ENCODE measurements around the gene RILPL1.
"Not testable (repeated sequence)": the region's sequence is repeated elsewhere in the genome, so short reads cannot be mapped to it uniquely, and the experiment has no call there.

Gene RILPL1, protein sequence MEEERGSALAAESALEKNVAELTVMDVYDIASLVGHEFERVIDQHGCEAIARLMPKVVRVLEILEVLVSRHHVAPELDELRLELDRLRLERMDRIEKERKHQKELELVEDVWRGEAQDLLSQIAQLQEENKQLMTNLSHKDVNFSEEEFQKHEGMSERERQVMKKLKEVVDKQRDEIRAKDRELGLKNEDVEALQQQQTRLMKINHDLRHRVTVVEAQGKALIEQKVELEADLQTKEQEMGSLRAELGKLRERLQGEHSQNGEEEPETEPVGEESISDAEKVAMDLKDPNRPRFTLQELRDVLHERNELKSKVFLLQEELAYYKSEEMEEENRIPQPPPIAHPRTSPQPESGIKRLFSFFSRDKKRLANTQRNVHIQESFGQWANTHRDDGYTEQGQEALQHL

DNA sequence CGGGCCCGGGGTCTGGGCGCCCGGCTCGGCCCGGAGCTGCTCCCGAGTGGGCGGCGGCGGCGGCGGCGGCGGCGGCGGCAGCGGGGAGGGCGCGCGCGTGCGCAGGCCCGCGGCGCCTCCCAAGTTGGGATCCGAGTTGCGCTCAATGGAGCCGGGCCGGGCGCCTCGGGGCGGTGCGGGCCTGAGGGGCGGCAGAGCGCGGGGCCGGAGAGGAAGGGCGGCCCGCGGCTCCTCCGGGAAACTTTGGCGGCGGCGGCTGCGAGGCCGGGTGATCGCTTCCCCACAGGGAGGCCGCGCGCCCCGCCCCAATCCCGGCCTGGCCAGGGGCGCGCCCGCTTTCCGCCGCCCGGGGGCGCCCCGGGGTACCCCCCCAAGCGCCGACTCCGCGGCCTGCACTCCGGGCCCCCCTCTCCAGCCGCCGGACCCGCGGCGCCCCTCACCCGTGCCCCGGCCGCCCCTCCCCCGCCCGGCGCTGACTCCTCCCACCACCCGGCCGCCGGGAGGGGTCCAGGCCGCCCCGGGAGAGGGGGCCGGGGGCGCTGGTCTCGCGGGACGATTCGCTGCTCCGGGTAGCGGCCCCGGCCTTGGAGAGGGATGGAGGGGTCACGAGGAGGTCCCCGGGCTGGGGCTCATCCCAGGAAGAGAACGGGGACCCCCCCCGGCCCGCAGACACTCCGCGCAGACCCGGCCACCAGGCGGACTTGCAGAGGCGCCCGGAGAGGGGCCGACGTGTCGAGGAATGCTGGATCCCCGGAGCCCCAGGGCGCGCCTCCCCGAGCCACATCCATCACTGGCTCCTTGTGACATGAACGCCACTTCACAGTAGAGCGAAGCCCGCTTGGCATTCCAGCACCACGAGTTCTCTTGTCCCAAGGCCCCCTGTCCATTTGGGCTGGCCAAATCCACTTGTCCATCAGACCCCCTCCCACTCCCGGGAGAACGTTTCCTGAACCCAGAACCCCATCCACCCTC is at the start of gene RILPL1:
TSS of gene RILPL1 (minus strand) at position 48 of the 972 bp plus-strand sequence. CDS start 237 bp downstream, outside the sequence.
- peak in 3 of 4 experiments; percentile 17 to 46 (median 25) for DNase-seq

DNA sequence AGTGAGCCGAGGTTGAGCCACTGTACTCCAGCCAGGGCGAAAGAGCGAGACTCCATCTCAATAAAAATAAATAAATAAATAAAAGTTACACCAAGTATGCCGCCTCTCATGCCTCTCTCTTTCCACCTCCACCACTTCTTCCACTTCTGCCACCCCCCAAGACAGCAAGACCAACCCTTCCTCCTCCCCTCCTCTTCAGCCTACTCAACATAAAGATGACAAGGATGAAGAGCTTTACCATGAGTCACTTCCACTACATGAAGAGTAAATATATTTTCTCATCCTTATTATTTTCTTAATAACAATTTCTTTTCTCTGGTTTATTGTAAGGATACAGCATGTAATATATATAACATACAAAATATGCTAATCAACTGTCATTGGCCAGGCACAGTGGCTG is 47.3 kb upstream of the RILPL1 start:
- no peak for DNase-seq

DNA sequence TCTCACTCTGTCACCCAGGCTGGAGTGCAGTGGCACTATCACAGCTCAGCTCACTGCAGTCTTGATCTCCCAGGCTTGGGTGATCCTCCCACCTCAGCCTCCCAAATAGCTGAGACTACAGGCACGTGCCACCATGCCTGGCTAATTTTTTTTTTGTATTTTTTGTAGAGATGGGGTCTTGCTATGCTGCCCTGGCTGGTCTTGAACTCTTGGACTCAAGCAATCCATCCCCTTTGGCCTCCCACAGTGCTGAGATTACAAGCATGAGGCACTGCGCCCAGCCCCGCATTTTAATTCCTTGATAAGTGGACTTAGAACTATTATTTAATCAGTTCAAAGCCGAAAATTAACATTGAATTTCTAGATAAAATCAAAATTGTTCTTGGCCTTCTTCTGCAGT is 45.3 kb upstream of the RILPL1 start:
- DNase-seq = not testable (repeated sequence)

DNA sequence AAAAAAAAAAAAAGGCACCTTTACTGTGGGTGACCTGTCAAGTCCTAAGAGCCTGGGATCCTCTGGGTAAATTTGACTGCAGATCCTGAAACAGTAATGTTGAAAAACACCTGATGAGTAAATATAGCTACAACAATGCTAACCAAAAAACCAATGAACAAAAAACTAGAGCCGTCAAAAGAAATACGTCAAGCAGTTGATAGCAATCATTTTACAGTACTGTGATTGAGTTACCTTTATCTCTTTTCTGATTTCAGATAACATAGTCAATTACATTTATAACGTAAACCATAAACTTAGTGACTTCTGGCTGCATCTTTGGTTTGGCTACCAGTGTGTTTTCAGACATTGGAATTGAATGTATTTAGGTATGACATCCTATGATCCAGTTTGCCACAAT is 44.7 kb upstream of the RILPL1 start:
- DNase-seq = no peak

DNA sequence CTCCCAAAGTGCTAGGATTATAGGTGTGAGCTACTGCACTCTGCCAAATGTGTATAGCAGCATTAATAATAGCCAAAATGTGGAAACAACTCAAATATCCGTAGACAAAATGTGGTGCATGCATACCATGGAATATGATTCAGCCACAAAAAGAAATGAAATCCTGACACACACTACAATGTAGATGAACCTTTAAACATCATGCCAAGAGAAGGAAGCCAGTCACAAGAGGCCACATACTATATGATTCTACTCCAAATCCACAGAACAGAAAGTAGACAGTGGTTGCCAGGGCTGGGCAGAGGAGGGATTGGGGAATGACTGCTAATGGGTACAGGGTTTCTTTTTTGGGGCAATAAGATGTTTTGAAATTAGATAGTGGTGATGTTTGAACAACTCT is 43.1 kb upstream of the RILPL1 start:
- DNase-seq = no peak

DNA sequence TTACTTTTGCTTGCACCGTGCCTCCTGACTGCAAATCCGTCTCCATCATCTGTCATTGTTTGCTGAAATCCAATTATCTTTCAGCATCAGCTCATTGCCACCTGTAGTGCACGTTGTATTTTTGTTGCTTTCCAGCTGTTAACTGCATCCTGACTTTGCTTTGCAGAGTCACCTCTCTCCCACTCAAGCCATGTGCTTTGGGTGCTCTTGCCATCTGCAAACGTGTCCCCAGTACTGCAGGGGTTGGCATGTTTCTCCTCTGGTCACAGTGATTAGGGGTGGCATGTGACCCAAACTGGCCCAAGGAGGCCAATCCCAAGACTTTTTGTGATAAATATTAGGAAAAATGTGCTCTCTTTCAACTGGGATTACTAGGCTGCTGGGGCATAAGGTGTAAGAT is 40.4 kb upstream of the RILPL1 start:
- DNase-seq = no peak

DNA sequence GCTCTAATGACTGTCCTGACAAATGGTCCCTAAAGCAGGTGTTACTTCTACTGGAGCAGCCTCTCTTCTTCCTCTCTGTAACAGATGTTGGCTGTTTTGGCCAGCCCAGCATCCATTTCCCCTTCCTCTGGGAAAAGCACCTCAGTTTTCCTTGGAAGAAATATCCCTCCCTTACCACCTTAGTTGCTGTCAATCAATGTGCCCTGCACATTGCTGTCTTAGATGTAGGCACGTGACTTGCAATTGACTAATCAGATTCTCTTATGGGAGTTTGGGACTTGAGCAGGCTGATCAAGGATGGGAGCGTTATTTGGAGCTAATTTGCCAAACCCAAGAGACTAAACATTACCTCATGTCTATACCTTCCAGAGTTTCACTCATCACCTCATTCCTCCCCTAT is 38.9 kb upstream of the RILPL1 start:
- no peak for DNase-seq

DNA sequence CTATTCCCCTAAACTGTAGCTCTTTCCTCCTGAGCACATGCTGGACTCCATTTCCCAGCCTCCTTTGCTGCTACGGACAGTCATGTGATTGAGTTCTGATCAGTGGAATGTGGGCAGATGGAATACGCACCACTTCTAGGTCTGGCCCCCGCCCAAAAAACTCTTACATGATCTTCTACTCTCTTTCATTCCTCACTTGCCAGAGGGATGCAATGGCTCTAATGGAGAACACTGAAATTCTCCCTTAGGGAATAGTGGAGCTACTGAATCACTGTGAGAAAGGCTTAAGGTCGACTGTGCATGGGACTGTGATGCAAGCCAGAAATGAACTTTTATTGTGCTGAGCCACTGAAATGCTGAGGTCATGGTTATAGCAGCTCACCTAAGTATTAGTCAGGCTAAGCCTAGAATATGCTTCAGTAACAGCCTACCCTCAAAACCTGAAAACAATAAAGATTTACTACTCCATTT is 37.9 kb upstream of the RILPL1 start:
- DNase-seq = no peak

DNA sequence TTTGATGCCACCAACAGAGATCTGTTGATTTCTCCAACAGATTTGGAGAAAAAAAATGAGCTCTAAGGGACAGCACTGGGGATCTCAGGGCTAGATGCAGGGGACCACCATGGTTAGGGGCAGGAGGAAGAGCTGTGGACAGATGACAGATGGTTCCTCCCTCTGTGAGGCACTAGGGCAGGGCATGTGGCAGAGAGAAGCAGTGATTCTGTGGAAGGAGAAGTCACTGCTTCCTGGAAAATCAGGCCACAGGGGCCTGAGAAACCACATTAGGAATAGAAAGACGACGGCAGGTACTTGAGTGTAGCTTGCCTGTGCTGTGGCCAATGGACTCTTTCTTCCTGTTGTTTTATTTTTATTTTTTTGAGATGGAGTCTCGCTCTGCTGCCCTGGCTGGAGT is 25.9 kb upstream of the RILPL1 start:
- DNase-seq = no peak

DNA sequence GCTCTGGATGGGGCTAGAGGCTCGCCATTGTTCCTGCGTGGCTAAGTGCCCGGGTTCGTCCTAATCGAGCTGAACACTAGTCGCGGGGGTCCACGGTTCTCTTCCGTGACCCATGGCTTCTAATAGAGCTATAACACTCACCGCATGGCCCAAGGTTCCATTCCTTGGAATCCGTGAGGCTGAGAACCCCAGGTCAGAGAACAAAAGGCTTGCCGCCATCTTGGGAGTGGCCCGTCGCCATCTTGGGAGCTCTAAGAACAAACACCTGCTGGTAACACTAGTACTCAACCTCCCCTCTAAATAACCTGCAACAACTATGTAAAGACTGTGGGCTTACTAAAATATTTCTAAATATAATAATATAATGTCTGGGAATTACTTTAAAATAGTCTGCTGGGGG is 25.0 kb upstream of the RILPL1 start:
- not testable (repeated sequence) for DNase-seq

DNA sequence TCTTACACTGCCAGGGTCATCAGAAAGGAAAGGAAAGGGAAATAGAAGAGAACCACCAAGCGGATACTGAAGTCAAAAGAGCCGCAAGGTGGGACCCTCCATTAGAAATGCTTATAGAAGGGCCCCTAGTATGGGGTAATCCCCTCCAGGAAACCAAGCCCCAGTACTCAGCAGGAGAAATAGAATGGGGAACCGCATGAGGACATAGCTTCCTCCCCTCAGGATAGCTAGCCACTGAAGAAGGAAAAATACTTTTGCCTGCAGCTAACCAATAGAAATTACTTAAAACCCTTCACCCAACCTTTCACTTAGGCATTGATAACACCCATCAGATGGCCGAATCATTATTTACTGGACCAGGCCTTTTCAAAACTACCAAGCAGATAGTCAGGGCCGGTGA is 21.3 kb upstream of the RILPL1 start:
- not testable (repeated sequence) for DNase-seq

DNA sequence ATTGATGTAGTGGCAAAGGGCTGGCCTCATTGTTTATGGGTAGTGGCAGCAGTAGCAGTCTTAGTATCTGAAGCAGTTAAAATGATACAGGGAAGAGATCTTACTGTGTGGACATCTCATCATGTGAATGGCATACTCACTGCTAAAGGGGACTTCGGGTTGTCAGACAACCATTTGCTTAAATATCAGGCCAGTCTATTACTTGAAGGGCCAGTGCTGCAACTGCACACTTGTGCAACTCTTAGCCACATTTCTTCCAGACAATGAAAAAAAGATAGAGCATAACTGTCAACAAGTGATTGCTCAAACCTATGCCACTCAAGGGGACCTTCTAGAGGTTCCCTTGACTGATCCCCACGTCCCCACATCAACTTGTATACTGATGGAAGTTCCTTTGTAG is 20.6 kb upstream of the RILPL1 start:
- not testable (repeated sequence) for DNase-seq

DNA sequence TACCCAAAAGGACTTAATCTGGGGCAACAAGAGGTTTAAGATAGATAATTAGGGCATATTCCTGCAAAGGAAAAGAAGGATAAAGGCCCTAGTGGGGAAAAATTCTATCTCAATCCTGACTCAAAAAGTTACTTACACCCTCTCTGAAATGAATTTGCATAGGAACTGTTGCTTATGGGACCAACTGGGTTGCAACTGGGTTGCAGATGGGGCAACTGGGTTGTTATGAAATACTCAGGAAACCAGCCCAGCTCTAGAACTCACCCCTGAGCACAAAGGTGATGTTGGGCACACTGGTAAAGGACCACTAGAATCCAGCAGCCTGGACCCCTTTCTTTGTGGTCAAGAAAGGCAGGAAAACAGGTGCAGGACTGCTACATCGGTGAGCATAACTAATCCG is 17.2 kb upstream of the RILPL1 start:
- no peak for DNase-seq

DNA sequence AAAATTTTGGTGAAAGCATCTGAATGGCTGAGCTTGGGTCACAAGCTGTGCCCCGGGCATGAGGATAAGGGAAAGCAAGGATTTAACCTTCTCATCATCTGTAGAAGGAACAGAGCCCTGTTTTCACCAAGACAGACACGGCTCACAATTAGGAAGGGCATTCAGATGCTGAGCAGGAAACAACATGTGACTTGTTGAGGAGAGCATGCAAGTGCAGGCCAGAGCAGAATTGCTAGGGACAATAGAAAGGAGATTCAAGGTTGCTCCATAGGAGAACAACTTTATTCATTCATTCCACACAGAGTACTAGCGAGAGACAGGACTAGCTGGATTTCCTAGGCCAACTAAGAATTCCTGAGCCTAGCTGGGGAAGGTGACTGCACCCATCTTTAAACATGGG is 14.6 kb upstream of the RILPL1 start:
- no peak for DNase-seq

DNA sequence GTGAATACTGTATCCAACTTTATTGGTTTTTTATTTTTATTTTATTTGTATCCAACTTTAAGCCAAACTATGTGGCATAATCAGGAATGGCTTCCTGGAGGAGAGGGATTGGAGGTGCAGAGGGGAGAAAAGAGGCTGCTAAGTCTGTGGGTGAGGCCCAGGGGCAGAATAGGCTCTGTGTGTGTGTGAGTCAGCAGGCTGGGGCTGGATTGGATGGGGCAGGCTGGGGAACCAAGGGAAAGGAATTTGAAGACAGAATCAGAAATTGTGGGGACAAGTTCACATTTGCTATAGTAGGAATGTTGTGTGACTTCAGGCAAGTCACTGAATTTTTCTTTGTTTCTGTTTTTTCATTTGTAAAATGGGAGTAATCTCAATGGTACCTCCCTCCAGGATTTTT is 12.8 kb upstream of the RILPL1 start:
- no peak for DNase-seq

DNA sequence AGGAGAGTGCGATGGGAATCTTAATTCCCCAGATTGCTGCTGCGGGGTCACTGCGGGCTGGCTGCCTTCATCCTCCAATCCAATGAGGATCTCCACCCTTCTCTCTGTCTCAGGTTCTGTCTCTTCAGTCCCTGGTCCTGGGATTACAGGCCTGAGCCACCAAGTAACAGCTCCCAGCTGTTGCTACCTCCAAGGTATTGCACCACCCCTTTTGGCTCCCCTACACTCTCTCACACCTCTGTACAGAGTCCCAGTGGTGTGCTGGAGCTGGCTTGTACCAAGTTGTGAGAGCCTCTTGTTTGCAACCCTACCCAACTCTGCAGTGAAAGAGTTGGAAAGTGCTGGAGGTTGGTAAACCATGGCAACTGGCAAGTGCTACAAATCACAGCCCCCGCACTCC is 10.0 kb upstream of the RILPL1 start:
- no peak for DNase-seq

DNA sequence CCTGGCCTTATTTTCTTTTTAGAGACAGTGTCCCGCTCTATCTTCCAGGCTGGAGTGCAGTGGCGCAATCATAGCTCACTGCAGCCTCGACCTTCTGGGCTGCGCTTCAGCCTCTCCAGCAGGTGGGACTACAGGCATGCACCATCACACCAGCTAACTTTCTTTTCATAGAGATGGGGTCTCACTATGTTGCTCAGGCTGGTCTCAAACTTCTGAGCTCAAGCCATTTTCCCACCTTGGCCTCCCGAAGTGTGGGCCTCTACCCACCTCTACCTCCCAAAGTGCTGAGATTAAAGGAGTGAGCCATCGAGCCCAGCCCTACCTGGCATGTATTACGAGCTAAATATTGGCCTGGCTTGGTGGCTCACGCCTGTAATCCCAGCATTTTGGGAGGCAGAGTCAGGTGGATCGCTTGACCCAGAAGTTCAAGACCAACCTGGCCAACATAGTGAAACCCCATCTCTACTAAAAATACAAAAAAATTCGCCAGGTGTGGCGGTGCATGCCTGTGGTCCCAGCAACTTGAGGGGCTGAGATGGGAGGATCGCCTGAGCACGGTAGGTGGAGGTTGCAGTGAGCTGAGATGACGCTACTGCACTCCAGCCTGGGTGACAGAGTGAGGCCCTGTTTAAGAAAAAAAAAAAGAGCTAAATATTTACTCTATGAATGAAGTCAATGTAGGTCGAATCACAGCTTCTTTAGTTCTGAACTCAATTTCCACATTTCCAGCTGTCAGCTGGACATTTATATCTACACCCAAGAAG is 7.6 kb upstream of the RILPL1 start:
- no peak for DNase-seq

DNA sequence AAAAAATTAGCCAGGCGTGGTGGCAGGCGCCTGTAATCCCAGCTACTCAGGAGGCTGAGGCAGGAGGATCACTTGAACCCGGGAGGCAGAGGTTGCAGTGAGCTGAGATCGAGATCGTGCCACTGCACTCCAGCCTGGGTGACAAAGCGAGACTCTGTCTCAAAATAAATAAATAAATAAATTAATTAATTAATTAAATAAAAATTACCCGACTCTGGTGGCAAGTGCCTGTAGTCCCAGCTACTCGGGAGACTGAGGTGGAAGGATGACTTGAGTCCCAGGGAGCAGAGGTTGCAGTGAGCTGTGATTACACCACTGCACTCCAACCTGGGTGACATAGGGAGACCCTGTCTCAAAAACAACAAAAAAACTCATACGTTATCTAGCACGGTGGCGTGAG is 2.4 kb upstream of the RILPL1 start:
- not testable (repeated sequence) for DNase-seq

DNA sequence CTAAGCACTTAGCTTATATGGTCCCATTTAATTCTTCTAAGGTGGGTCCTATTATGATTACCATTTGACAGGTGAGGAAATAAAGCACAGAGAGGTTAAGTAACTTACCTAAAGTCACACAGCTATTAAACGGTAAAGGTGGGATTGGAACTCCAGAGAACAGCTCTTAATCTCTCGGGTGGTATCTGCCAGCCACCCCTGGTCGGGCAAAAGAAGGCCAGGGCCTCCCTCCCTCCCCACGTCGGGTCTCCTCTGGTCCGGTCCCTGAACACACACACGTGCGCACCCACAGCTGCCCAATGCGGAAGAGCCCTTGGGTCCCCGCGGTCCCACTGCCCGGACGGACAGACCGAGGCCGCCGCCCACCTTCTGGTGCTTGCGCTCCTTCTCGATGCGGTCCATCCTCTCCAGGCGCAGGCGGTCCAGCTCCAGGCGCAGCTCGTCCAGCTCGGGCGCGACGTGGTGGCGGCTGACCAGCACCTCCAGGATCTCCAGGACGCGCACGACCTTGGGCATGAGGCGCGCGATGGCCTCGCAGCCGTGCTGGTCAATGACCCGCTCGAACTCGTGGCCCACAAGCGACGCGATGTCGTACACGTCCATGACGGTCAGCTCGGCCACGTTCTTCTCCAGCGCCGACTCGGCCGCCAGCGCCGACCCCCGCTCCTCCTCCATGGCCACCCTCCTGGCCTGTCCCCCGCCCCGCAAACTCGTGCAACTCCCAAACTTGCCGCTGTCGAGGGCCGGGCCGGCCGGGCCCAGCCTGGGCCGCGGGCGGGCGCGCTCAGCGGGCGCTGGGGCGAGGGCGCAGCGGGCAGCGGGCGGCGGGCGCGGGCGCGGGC is 490 bp downstream of the RILPL1 start:
- DNase-seq = no peak

DNA sequence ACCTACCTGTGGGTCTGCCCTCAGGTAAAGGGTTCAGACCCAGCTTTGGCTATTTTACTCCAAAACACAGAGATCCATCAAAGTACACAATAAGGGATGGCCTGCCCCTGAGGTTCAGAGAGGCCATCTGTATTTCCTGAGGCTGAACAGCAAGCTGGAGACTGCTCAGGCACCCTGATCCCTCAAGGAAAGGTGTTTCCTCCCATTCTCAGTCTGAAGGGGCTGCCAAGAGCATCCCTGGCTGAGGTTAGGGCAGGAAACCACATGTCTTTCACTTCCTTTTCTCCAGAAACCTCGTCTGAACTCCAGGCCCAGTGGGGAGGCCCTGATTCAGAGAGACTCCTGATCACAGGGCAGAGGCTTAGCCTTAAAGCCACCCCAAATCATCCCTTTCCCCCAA is 1.5 kb downstream of the RILPL1 start:
- DNase-seq = no peak

DNA sequence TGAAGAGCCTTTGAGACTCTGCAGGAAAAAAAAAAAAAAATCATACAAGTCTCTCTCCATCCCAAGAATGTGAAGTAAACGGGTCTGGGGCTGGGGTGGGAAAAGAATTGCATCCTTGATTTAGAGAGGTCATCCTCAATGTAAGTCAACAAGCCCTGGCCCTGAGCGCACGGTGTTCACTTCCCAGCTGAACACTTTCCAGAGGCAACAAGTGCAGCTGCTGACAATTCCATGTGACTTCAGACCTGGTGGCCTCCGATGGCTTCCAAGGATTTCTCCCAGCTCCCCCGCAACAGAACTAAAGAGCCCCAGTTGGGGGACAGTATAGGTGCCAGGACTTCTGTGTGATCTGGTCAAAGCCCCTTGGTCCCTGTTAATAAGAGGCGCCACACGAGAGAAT is 2.4 kb downstream of the RILPL1 start:
- DNase-seq = no peak

DNA sequence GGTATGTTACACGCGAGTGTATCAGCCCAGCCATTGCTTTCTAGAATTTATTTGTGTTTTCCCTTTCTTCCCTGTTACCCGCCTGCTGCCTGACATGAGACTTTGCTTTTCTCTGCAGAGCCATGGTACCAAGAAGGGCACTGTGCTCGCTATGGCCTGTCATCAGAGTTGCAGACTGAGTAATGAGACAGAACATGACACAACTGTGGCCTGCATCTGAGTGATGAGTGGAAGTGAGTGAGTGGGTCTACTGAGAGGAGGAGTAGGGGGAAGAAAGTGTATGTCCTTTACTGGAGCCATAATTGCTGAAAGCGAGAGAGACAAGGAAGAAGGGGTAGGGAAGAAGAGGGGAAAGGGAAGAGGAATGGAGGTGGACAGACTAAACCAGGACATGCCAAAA is 2.9 kb downstream of the RILPL1 start:
- DNase-seq = no peak

All from activated naive CD4-positive, alpha-beta T cell (primary cell).